NCI-H524 treated with DMSO at 0.1 percent for 48 hours (cell line): ENCODE measurements around the gene COMMD2.

Source experiments
- DNase-seq: peaks from one replicate; lab custom pipeline; 2025; lab: John Stamatoyannopoulos, UW

Gene COMMD2

GRCh38 chr3:149702691-149703441 lies 49.4 kb downstream of the COMMD2 start:
- DNase-seq, result no peak

GRCh38 chr3:149701977-149702350 lies 50.3 kb downstream of the COMMD2 start:
- DNase-seq, result no peak

- no peak for DNase-seq
Observed at GRCh38 chr3:149701206-149701976, 50.9 kb downstream of the COMMD2 start.
